HepG2 (cell line): ENCODE results near the gene SLC2A2. TPM values are rescaled to one million over a fixed set of nuclear protein-coding genes. Genes with fewer than 3 reads are reported as not detected.

Experiments used
- AKAP8 ChIP-seq: sonication (generic); formaldehyde crosslinking; IDR thresholded peaks from 2 replicates; pipeline ENCODE4 v1.5.1; 2020; ENCODE audit warnings: mild to moderate bottlenecking, missing genetic modification reagents
- BRF2 ChIP-seq: sonication (generic); formaldehyde crosslinking; IDR thresholded peaks from 2 replicates; pipeline ENCODE4 v1.8.1; 2022; ENCODE audit warnings: mild to moderate bottlenecking, missing genetic modification reagents
- DR1 ChIP-seq: sonication (generic); formaldehyde crosslinking; IDR thresholded peaks from 2 replicates; pipeline ENCODE4 v1.8.0; 2021; ENCODE audit warnings: mild to moderate bottlenecking, missing genetic modification reagents, inconsistent platforms
- EHMT2 ChIP-seq: fragments of 200-600 bp; sonication (generic); IDR thresholded peaks from 2 replicates; pipeline ENCODE4 v1.7.0; 2017; ENCODE audit warnings: antibody characterized with exemption, low read depth, low read length, borderline replicate concordance
- ELF3 ChIP-seq: IDR thresholded peaks from 2 replicates; pipeline ENCODE4 v1.6.1; 2016; ENCODE audit warnings: missing genetic modification reagents, missing compliant biosample characterization
- ETV5 ChIP-seq: IDR thresholded peaks from 2 replicates; pipeline ENCODE4 v1.6.1; 2018; ENCODE audit warnings: missing biosample characterization, missing genetic modification reagents, inconsistent platforms, borderline replicate concordance
- HDAC6 ChIP-seq: fragments of 200-600 bp; sonication (generic); IDR thresholded peaks from 2 replicates; pipeline ENCODE4 v1.7.0; 2017; ENCODE audit warnings: mild to moderate bottlenecking, antibody characterized with exemption, low read length, low read depth
- HNF4A ChIP-seq: sonication (generic); formaldehyde crosslinking; IDR thresholded peaks from 2 replicates; pipeline ENCODE4 v1.4.0; 2020; ENCODE audit warnings: missing genetic modification reagents
- ISL2 ChIP-seq: sonication (generic); formaldehyde crosslinking; IDR thresholded peaks from 2 replicates; pipeline ENCODE4 v1.5.0; 2020; ENCODE audit warnings: missing genetic modification reagents
- KLF12 ChIP-seq: sonication (generic); formaldehyde crosslinking; IDR thresholded peaks from 2 replicates; pipeline ENCODE4 v1.4.0; 2020; ENCODE audit warnings: missing genetic modification reagents, borderline replicate concordance
- MTA3 ChIP-seq: sonication (generic); formaldehyde crosslinking; IDR thresholded peaks from 2 replicates; pipeline ENCODE4 v1.4.0; 2020; ENCODE audit warnings: missing genetic modification reagents
- NFE2L2 ChIP-seq: fragments of 150-350 bp; IDR thresholded peaks from 2 replicates; pipeline ENCODE4 v1.6.1; 2014; ENCODE audit warnings: low read length
- NONO ChIP-seq, 2 experiments: fragments of 450-650 bp in 1 of 2; sonication (generic) in 1 of 2; formaldehyde crosslinking in 1 of 2; IDR thresholded peaks in 1 of 2; conservative IDR thresholded peaks in 1 of 2; 2 replicates each; pipeline versions ENCODE4 v1.6.1 to v1.8.0; 2017 to 2022; ENCODE audit warnings: mild to moderate bottlenecking in 1 of 2, missing genetic modification reagents in 1 of 2, moderate library complexity in 1 of 2
- NR2F6 ChIP-seq, 2 experiments: IDR thresholded peaks; 2 replicates each; pipeline ENCODE4 v1.6.1; 2016; ENCODE audit warnings: antibody characterized with exemption in 1 of 2, mild to moderate bottlenecking in 1 of 2
- PREB ChIP-seq: sonication (generic); formaldehyde crosslinking; IDR thresholded peaks from 2 replicates; pipeline ENCODE4 v1.4.0; 2020; ENCODE audit warnings: missing genetic modification reagents
- SKI ChIP-seq: fragments of 450-650 bp; IDR thresholded peaks from one replicate; pipeline ENCODE4 v1.6.1; 2018; ENCODE audit warnings: mild to moderate bottlenecking; ENCODE audit not compliant: partially characterized antibody
- ZKSCAN8 ChIP-seq: IDR thresholded peaks from 2 replicates; pipeline ENCODE4 v1.6.1; 2016; ENCODE audit warnings: borderline replicate concordance, missing genetic modification reagents, missing compliant biosample characterization
- ZNF17 ChIP-seq: sonication (generic); formaldehyde crosslinking; IDR thresholded peaks from 2 replicates; pipeline ENCODE4 v1.5.0; 2020; ENCODE audit warnings: mild to moderate bottlenecking, missing genetic modification reagents
- ZNF24 ChIP-seq: fragments of 450-650 bp; IDR thresholded peaks from 2 replicates; pipeline ENCODE4 v1.6.1; 2017; ENCODE audit warnings: antibody characterized with exemption, mild to moderate bottlenecking
- ZNF263 ChIP-seq: sonication (generic); formaldehyde crosslinking; IDR thresholded peaks from 2 replicates; pipeline ENCODE4 v1.4.0; 2020; ENCODE audit warnings: missing genetic modification reagents
- polyA plus RNA-seq, 8 experiments: library from polyadenylated mRNA; depleted of rRNA in 3 of 8; stranded (reverse) in 7 of 8; unstranded in 1 of 8; fragments of >200 nt; fragmentation: Illumina TruSeq in 4 of 8; extraction: Trizol in 4 of 8; gene quantifications; 2 replicates each; pipeline versions ENCODE4 v1.2.1 to v1.2.3, GENCODE V29; 2011 to 2016; ENCODE audit warnings: low read depth in 4 of 8, missing spikeins in 1 of 8, mixed read lengths in 1 of 8; ENCODE audit not compliant: insufficient read depth in 1 of 8
- total RNA-seq, 5 experiments: library from RNA; depleted of rRNA; stranded (reverse); fragments of >200 nt; fragmentation: Illumina TruSeq; extraction: Trizol; gene quantifications; 2 replicates each; pipeline ENCODE4 v1.2.3, GENCODE V29; 2016; ENCODE audit warnings: low read depth in 1 of 5
- TF ChIP-seq, protein P1 (sequence below): sonication (generic); formaldehyde crosslinking; conservative IDR thresholded peaks from 2 replicates; pipeline ENCODE4 v1.4.0; 2020; ENCODE audit warnings: missing genetic modification reagents
- TF ChIP-seq, protein P2 (sequence below): sonication (generic); formaldehyde crosslinking; IDR thresholded peaks from 2 replicates; pipeline ENCODE4 v1.5.0; 2020; ENCODE audit warnings: mild to moderate bottlenecking, missing genetic modification reagents

SLC2A2 gene
- total and polyA plus RNA-seq, 2 of the 13 experiments (the other 11 are each of a cell fraction or from before 2014, with no cell fraction given): 19.5 to 23.2 TPM

GRCh38 chr3:171001957-171002694, 24.4 kb downstream of the SLC2A2 start (continued):
- no peak for TF ChIP-seq HDAC6
- peak; percentile 88 for TF ChIP-seq HNF4A (CRISPR knock-in tag)
- TF ChIP-seq PREB: no peak
- no peak for TF ChIP-seq ZNF17 (CRISPR knock-in tag)
- TF ChIP-seq SKI: peak; percentile 96
- 0 out of 2 replicates have a peak, but pooled peaks have one; percentile 13 for TF ChIP-seq NFE2L2
- TF ChIP-seq ZNF24: peak; percentile 69; the same call in 1 of the 2 replicates
- peak; percentile 81; the same call in 1 of the 2 replicates for TF ChIP-seq EHMT2
- TF ChIP-seq ZKSCAN8 (CRISPR knock-in tag): peak; percentile 83
- 0 out of 2 replicates have a peak, but pooled peaks have one; percentile 25 for TF ChIP-seq DR1 (CRISPR knock-in tag)
- TF ChIP-seq KLF12 (CRISPR knock-in tag): peak; percentile 72; the same call in 1 of the 2 replicates
- TF ChIP-seq, protein P1, sequence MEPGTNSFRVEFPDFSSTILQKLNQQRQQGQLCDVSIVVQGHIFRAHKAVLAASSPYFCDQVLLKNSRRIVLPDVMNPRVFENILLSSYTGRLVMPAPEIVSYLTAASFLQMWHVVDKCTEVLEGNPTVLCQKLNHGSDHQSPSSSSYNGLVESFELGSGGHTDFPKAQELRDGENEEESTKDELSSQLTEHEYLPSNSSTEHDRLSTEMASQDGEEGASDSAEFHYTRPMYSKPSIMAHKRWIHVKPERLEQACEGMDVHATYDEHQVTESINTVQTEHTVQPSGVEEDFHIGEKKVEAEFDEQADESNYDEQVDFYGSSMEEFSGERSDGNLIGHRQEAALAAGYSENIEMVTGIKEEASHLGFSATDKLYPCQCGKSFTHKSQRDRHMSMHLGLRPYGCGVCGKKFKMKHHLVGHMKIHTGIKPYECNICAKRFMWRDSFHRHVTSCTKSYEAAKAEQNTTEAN (CRISPR knock-in tag): peak; percentile 99
- no peak for TF ChIP-seq MTA3
- TF ChIP-seq AKAP8 (CRISPR knock-in tag): 0 out of 2 replicates have a peak, but pooled peaks have one; percentile 64
- TF ChIP-seq NR2F6 (IDR thresholded peaks at IDR 0.05): peak; percentile 90
- peak; percentile 84 for TF ChIP-seq NR2F6 (CRISPR knock-in tag; IDR thresholded peaks at IDR 0.05)
- TF ChIP-seq NONO (IDR thresholded peaks at IDR 0.05): no peak
- peak; percentile 81 for TF ChIP-seq NONO (CRISPR knock-in tag; conservative IDR thresholded peaks at IDR 0.05)
- TF ChIP-seq ZNF263 (CRISPR knock-in tag): 0 out of 2 replicates have a peak, but pooled peaks have one; percentile 13
- peak; percentile 99 for TF ChIP-seq ISL2
- peak; percentile 99 for TF ChIP-seq ELF3
- peak; percentile 73; the same call in 1 of the 2 replicates for TF ChIP-seq BRF2 (CRISPR knock-in tag)
- TF ChIP-seq, protein P2, sequence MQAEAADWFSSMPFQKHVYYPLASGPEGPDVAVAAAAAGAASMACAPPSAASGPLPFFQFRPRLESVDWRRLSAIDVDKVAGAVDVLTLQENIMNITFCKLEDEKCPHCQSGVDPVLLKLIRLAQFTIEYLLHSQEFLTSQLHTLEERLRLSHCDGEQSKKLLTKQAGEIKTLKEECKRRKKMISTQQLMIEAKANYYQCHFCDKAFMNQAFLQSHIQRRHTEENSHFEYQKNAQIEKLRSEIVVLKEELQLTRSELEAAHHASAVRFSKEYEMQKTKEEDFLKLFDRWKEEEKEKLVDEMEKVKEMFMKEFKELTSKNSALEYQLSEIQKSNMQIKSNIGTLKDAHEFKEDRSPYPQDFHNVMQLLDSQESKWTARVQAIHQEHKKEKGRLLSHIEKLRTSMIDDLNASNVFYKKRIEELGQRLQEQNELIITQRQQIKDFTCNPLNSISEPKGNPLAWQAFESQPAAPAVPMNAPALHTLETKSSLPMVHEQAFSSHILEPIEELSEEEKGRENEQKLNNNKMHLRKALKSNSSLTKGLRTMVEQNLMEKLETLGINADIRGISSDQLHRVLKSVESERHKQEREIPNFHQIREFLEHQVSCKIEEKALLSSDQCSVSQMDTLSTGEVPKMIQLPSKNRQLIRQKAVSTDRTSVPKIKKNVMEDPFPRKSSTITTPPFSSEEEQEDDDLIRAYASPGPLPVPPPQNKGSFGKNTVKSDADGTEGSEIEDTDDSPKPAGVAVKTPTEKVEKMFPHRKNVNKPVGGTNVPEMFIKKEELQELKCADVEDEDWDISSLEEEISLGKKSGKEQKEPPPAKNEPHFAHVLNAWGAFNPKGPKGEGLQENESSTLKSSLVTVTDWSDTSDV: no peak
- TF ChIP-seq ETV5 (CRISPR knock-in tag): peak; percentile 87
